PC-3 (cell line): ENCODE measurements around the gene PTPRN2. TPM values are rescaled to one million over a fixed set of nuclear protein-coding genes. Genes with fewer than 3 reads are reported as not detected.

Experiments
- ATAC-seq: fragments of 200-7000 bp; cut with Tn5 transposase; 2 replicates; pipeline ENCODE4 v1.9.1; 2020; ENCODE audit warnings: mild to moderate bottlenecking, moderate library complexity
- BruUV-seq: library from RNA; stranded (reverse); fragments of 400-500 nt; replicated peaks from 2 replicates; lab custom pipeline; 2021; lab: Mats Ljungman, UMichigan
- CTCF ChIA-PET: fragments of 300-600 bp; sonication (Branson Sonifier 250); formaldehyde crosslinking; loops from one replicate; lab custom pipeline; 2022; ENCODE audit warnings: antibody characterized with exemption; lab: Charles Lee
- POLR2A ChIA-PET: fragments of 300-600 bp; sonication (Branson Sonifier 250); formaldehyde crosslinking; loops from one replicate; lab custom pipeline; 2022; ENCODE audit warnings: antibody characterized with exemption; ENCODE audit not compliant: unreplicated experiment; lab: Charles Lee
- DNase-seq: peaks from one replicate; pipeline ENCODE4 v3.0.0-alpha.2; 2015
- H2AFZ ChIP-seq: fragments of 300-600 bp; sonication (generic); 2 replicates; pipeline ENCODE4 v1.6.0; 2016; ENCODE audit warnings: antibody characterized with exemption, low read length
- H3F3A ChIP-seq: fragments of 300-600 bp; sonication (generic); one replicate; pipeline ENCODE4 v1.6.0; 2017; ENCODE audit warnings: antibody characterized with exemption, low read length, control low read depth, mild to moderate bottlenecking; ENCODE audit not compliant: unreplicated experiment
- H3K27ac ChIP-seq: fragments of 300-600 bp; sonication (generic); 2 replicates; pipeline ENCODE4 v1.5.1; 2016; ENCODE audit warnings: mild to moderate bottlenecking, low read length
- H3K27me3 ChIP-seq: fragments of 300-600 bp; sonication (generic); 2 replicates; pipeline ENCODE4 v1.6.1; 2016; ENCODE audit warnings: low read length, mixed read lengths
- H3K36me3 ChIP-seq: fragments of 300-600 bp; sonication (generic); 2 replicates; pipeline ENCODE4 v1.6.1; 2016; ENCODE audit warnings: low read depth, mixed run types, low read length, mixed read lengths
- H3K4me1 ChIP-seq: fragments of 300-600 bp; sonication (generic); 2 replicates; pipeline ENCODE4 v1.5.1; 2016; ENCODE audit warnings: low read length; ENCODE audit not compliant: insufficient read depth
- H3K4me2 ChIP-seq: fragments of 300-600 bp; sonication (generic); 2 replicates; pipeline ENCODE4 v1.6.0; 2016; ENCODE audit warnings: low read length
- H3K4me3 ChIP-seq: fragments of 300-600 bp; sonication (generic); 2 replicates; pipeline ENCODE4 v1.5.1; 2016; ENCODE audit warnings: mild to moderate bottlenecking, low read length, mixed read lengths
- H3K79me2 ChIP-seq: fragments of 300-600 bp; sonication (generic); 2 replicates; pipeline ENCODE4 v1.6.1; 2017; ENCODE audit warnings: low read length, mixed read lengths
- H3K9ac ChIP-seq: fragments of 300-600 bp; sonication (generic); 2 replicates; pipeline ENCODE4 v1.6.0; 2016; ENCODE audit warnings: mild to moderate bottlenecking, low read length
- H3K9me2 ChIP-seq: fragments of 300-600 bp; sonication (generic); replicated peaks from 2 replicates; pipeline ENCODE4 v1.6.1; 2016; ENCODE audit warnings: mixed run types, low read length, mixed read lengths
- H3K9me3 ChIP-seq: fragments of 300-600 bp; sonication (generic); 2 replicates; pipeline ENCODE4 v1.6.1; 2016; ENCODE audit warnings: low read length, mixed read lengths
- H4K20me1 ChIP-seq: fragments of 300-600 bp; sonication (generic); 2 replicates; pipeline ENCODE4 v1.6.1; 2016; ENCODE audit warnings: low read length, mixed read lengths
- EZH2 ChIP-seq: fragments of 300-600 bp; sonication (generic); IDR thresholded peaks from one replicate; pipeline ENCODE4 v1.6.1; 2017; ENCODE audit warnings: antibody characterized with exemption, mild to moderate bottlenecking, low read length; ENCODE audit not compliant: unreplicated experiment
- EZH2phosphoT487 ChIP-seq: fragments of 300-600 bp; sonication (generic); IDR thresholded peaks from 2 replicates; pipeline ENCODE4 v1.6.1; 2018; ENCODE audit warnings: mild to moderate bottlenecking, antibody characterized with exemption, low read length, borderline replicate concordance
- intact Hi-C: fragments of 100-400 bp; cut with micrococcal nuclease; formaldehyde crosslinking; loops from 2 replicates; pipeline ENCODE4 v1.9.0; 2023
- total RNA-seq: library from RNA; depleted of rRNA; stranded (reverse); fragments of >200 nt; gene quantifications from 2 replicates; pipeline ENCODE4 v1.2.3, GENCODE V29; 2014
- TF ChIP-seq, protein P1 (sequence below): fragments of 300-600 bp; sonication (generic); conservative IDR thresholded peaks from 2 replicates; pipeline ENCODE4 v1.5.1; 2017; ENCODE audit warnings: antibody characterized with exemption, low read depth, mild to moderate bottlenecking, low read length

PTPRN2 gene
- total RNA-seq, 1 experiment from 2014 or later = 3.2 TPM

DNA sequence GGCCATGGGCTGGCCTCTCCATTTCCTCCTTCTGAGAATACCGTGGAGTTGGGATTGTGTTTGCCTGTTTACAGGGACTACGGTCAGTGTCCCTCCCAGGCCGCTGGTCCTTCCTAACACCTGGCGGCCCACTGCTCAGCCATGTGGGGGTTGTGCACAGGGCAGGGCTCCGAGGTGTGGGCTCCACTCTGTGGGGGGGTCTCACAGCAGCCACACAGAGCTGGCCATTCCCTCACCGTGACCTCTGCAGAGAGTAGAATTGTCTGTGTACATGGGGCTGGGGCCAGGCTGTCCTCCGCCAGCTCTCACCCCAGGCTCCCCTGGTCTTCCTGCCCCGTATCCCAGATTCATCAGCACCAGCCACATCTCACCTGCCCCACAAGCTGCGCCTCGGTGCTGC is 60.1 kb downstream of the PTPRN2 start:
- Histone ChIP-seq H3K36me3 (no peaks in the 10 kb centered on the region), H3F3A (no peaks in the 10 kb centered on the region), H3K4me2 (no peak overlapping the region), H3K4me3 (no peak overlapping the region), H3K27ac (no peak overlapping the region), H3K4me1 (no peaks in the 10 kb centered on the region), H3K9me3 (no peaks in the 10 kb centered on the region), H3K9ac (no peak overlapping the region), H3K9me2 (no peaks in the 10 kb centered on the region), H4K20me1 (no peaks in the 10 kb centered on the region), H3K27me3 (no peaks in the 10 kb centered on the region), H2AFZ (no peak overlapping the region), H3K79me2 (no peaks in the 10 kb centered on the region)
- DNase-seq = no peak
- ChIA-PET POLR2A (no interaction called here), CTCF (no interaction called here)
- no peak for ATAC-seq
- no TSS peak for BruUV-seq
- TF ChIP-seq, protein P1, sequence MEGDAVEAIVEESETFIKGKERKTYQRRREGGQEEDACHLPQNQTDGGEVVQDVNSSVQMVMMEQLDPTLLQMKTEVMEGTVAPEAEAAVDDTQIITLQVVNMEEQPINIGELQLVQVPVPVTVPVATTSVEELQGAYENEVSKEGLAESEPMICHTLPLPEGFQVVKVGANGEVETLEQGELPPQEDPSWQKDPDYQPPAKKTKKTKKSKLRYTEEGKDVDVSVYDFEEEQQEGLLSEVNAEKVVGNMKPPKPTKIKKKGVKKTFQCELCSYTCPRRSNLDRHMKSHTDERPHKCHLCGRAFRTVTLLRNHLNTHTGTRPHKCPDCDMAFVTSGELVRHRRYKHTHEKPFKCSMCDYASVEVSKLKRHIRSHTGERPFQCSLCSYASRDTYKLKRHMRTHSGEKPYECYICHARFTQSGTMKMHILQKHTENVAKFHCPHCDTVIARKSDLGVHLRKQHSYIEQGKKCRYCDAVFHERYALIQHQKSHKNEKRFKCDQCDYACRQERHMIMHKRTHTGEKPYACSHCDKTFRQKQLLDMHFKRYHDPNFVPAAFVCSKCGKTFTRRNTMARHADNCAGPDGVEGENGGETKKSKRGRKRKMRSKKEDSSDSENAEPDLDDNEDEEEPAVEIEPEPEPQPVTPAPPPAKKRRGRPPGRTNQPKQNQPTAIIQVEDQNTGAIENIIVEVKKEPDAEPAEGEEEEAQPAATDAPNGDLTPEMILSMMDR = no peak
- TF ChIP-seq EZH2phosphoT487 (no peak), EZH2 (no peak)
- intact Hi-C loops = no loop called here

DNA sequence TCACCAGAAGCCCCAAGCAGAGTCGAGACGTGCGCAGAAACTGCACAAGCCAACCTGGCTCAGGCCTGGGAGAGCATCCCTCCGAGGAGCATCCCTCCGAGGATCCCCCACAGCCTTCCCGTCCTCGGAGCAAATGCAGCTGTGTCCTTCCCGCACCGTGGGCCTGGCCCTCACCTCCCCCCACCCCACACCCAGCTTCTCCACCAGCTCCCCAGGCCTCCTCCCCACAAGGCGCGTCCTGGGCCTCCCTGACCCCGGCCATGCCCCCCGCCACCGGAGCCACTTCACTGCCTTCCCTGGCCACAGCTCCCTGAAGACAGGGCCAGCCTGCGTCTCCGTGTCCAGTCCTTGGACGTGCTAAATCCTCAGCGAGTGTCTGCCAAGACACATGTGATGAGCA is 60.6 kb downstream of the PTPRN2 start:
- no peaks in the 10 kb centered on the region for H4K20me1 ChIP-seq
- H3K9me3 ChIP-seq = no peaks in the 10 kb centered on the region
- POLR2A ChIA-PET = no interaction called here
- H3K27ac ChIP-seq = no peak overlapping the region
- ATAC-seq (no peak), DNase-seq (no peak)
- no TSS peak for BruUV-seq
- H3K4me2 ChIP-seq = no peak overlapping the region
- no peaks in the 10 kb centered on the region for H3K36me3 ChIP-seq
- no peaks in the 10 kb centered on the region for H3F3A ChIP-seq
- no peak overlapping the region for H2AFZ ChIP-seq
- TF ChIP-seq EZH2phosphoT487 (no peak), EZH2 (no peak)
- TF ChIP-seq, protein P1 = no peak
- intact Hi-C loops = no loop called here
- no peaks in the 10 kb centered on the region for H3K4me1 ChIP-seq
- no peaks in the 10 kb centered on the region for H3K79me2 ChIP-seq
- CTCF ChIA-PET = no interaction called here
- H3K9me2 ChIP-seq = no peaks in the 10 kb centered on the region
- no peak overlapping the region for H3K4me3 ChIP-seq
- H3K9ac ChIP-seq = no peak overlapping the region
- no peaks in the 10 kb centered on the region for H3K27me3 ChIP-seq

DNA sequence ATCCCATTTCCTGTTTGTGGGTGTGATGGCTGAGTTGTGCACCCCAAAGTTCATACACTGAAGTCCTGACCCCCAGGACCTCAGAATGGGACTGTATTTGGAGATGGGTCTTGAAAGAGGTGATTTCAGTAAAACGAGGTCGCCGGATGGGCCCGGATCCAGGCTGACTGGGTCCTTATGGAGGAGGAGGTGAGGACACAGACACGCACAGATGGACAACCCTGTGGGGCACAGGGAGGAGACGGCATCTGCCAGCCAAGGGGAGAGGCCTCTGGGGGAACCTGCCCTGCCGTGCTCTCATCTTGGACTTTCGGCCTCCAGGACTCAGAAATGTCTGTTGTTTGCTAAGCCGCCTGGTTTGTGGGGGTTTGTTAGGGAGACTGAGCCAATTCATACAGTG is 61.1 kb downstream of the PTPRN2 start:
- H3K4me3 ChIP-seq = no peak overlapping the region
- H3K27ac ChIP-seq = no peak overlapping the region
- no peak for ATAC-seq
- ChIA-PET CTCF (no interaction called here), POLR2A (no interaction called here)
- BruUV-seq = no TSS peak
- H3K9ac ChIP-seq = no peak overlapping the region
- H3K9me2 ChIP-seq = no peaks in the 10 kb centered on the region
- H3K27me3 ChIP-seq = no peaks in the 10 kb centered on the region
- H3F3A ChIP-seq = no peaks in the 10 kb centered on the region
- no peaks in the 10 kb centered on the region for H3K79me2 ChIP-seq
- H3K4me2 ChIP-seq = no peak overlapping the region
- DNase-seq = no peak
- no peaks in the 10 kb centered on the region for H4K20me1 ChIP-seq
- no peaks in the 10 kb centered on the region for H3K9me3 ChIP-seq
- intact Hi-C loops = no loop called here
- no peaks in the 10 kb centered on the region for H3K4me1 ChIP-seq
- H3K36me3 ChIP-seq = no peaks in the 10 kb centered on the region
- H2AFZ ChIP-seq = no peak overlapping the region
- TF ChIP-seq EZH2phosphoT487 (no peak), EZH2 (no peak)
- TF ChIP-seq, protein P1 = no peak
